ENCODE results near the gene LGALS9C. TPM values are rescaled to one million over a fixed set of nuclear protein-coding genes. Genes with fewer than 3 reads are reported as not detected.
"Not testable (repeated sequence)": the region's sequence is repeated elsewhere in the genome, so short reads cannot be mapped to it uniquely, and the experiment has no call there.

Gene LGALS9C
- polyA plus RNA-seq, 3 donors from 2014 or later: 15.0 to 23.7 (median 17.0) TPM

DNA sequence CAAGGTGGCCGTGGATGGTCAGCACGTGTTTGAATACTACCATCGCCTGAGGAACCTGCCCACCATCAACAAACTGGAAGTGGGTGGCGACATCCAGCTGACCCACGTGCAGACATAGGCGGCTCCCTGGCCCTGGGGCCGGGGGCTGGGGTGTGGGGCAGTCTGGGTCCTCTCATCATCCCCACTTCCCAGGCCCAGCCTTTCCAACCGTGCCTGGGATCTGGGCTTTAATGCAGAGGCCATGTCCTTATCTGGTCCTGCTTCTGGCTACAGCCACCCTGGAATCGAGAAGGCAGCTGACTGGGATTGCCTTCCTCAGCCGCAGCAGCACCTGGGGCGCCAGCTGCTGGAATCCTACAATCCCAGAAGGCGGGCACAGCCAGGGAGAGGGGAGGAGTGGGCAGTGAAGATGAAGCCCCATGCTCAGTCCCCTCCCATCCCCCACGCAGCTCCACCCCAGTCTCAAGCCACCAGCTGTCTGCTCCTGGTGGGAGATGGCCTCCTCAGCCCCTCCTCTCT, 17.7 kb downstream of the LGALS9C start:
- DNase-seq; H3K9me3 Mint-ChIP-seq; H3K4me3 Mint-ChIP-seq; H3K36me3 Mint-ChIP-seq; H3K4me1 Mint-ChIP-seq; H3K27me3 Mint-ChIP-seq (ENCODE audit: low read depth in 3 of 3); H3K27ac Mint-ChIP-seq: not testable (repeated sequence)

DNA sequence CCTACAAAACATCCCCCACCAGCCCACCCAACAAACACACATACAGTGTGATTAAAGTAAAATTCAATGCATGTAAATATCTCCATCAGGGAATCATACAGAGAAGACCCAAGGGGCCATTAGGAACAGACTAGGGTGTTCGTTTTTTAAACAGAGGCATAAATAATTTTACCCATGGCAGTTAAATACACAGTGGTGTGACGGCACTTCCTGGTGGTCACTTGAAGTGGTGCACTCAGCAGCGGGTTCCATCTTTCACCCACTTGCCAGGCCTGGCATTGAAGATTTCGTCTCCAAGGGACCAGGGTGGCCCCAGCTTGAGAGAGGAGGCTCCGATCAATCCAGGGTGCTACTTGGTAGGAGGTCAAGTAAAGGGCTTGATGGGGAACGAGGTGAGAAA, 20.5 kb downstream of the LGALS9C start:
- not testable (repeated sequence) for H3K4me1 Mint-ChIP-seq; H3K4me3 Mint-ChIP-seq; H3K27me3 Mint-ChIP-seq (ENCODE audit: low read depth in 3 of 3); H3K36me3 Mint-ChIP-seq; H3K27ac Mint-ChIP-seq; H3K9me3 Mint-ChIP-seq
- peak in 1 of 3 donors; percentile 28 for DNase-seq

DNA sequence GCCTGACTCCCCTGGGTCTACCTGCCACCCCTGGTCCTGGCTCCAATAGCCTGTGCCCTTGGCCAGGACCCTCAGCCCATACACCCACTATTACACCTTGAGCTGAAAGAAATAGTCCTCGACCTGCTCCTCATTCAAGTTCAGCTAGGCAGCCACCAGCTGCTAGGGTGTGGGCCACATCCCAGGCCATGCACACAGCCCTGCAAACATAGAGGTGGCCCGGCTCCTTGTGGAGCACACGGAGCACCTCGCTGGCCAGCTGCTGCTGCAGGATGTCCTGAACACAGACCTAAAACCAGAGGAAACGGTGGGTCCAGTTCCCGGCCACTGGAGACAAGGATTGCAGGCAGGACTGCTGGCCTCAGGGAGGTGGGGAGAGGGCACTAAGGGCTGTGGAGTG, 22.5 kb downstream of the LGALS9C start:
- not testable (repeated sequence) for H3K9me3 Mint-ChIP-seq; H3K27ac Mint-ChIP-seq; H3K4me3 Mint-ChIP-seq; H3K4me1 Mint-ChIP-seq; H3K27me3 Mint-ChIP-seq (ENCODE audit: low read depth in 3 of 3); DNase-seq; H3K36me3 Mint-ChIP-seq

GRCh38 chr17:18499756-18500155, 23.2 kb downstream of the LGALS9C start:
- not testable (repeated sequence) for H3K9me3 Mint-ChIP-seq; H3K36me3 Mint-ChIP-seq; H3K27me3 Mint-ChIP-seq (ENCODE audit: low read depth in 3 of 3); H3K4me1 Mint-ChIP-seq; DNase-seq; H3K27ac Mint-ChIP-seq; H3K4me3 Mint-ChIP-seq

DNA sequence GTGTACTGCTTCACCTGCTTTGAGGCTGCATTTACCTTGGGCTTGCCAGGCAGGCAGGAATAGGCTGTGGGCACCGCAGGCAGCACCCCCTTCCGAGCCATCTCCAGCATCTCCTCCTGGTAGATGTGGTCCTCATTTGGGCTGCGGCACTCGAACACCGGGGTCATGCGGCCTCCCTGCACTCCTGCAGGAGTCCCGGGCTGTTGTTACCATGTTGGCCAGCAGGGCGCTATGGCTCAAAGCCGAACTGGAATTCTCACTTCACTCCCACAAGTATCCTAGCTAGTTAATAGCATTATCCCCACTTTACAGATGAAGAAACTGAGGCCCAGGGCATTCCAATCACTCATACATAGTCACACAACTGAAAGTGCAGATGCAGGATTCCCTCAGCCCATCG, 23.7 kb downstream of the LGALS9C start:
- not testable (repeated sequence) for H3K4me1 Mint-ChIP-seq; H3K27ac Mint-ChIP-seq; H3K9me3 Mint-ChIP-seq; H3K36me3 Mint-ChIP-seq; DNase-seq; H3K4me3 Mint-ChIP-seq; H3K27me3 Mint-ChIP-seq (ENCODE audit: low read depth in 3 of 3)

DNA sequence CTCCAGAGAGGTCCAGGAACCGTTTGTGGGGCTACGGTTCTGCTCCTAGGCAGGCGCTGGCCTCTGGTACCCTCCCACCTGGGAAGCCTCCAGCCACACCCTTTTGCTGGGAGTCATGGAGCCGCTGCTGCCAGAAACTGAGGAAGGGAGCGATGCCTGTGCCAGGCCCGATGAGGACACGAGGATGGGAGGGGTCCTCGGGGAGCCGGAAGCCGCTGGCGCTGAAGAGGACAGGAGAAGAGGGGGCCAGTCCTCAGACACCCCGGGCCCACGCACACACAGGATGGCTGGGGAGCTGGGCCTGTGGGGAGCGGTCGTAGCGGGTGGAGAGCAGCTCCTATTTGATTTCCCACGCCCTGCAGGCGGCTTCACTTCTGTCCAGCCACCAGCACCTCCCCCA, 24.2 kb downstream of the LGALS9C start:
- H3K27ac Mint-ChIP-seq; H3K27me3 Mint-ChIP-seq (ENCODE audit: low read depth in 3 of 3); DNase-seq; H3K4me1 Mint-ChIP-seq; H3K4me3 Mint-ChIP-seq; H3K9me3 Mint-ChIP-seq; H3K36me3 Mint-ChIP-seq: not testable (repeated sequence)

GRCh38 chr17:18503221-18503620, 26.6 kb downstream of the LGALS9C start:
- H3K27ac Mint-ChIP-seq; H3K4me3 Mint-ChIP-seq; H3K27me3 Mint-ChIP-seq (ENCODE audit: low read depth in 3 of 3); H3K36me3 Mint-ChIP-seq; H3K4me1 Mint-ChIP-seq; DNase-seq; H3K9me3 Mint-ChIP-seq: not testable (repeated sequence)

DNA sequence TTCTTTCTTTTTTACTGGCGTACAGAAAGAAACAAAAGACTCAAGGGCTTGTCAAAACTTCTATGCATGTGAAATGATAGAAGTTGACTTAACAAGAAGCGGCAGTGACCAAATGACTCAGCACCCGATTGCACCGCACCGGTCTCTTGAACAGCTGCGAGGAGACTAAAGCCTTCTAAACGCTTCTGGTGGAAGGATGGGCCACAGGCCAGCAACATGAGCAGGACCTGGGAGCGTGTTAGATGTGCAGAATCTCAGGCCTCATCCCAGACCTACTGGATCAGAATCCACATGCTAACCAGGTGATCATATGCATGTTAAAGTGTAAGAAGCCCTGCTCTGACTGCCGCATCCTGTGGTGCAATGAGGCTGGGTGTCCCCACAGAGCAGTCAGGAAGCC, 31.1 kb downstream of the LGALS9C start:
- H3K4me3 Mint-ChIP-seq; H3K36me3 Mint-ChIP-seq; H3K27me3 Mint-ChIP-seq (ENCODE audit: low read depth in 3 of 3); H3K9me3 Mint-ChIP-seq; DNase-seq; H3K27ac Mint-ChIP-seq; H3K4me1 Mint-ChIP-seq: not testable (repeated sequence)

DNA sequence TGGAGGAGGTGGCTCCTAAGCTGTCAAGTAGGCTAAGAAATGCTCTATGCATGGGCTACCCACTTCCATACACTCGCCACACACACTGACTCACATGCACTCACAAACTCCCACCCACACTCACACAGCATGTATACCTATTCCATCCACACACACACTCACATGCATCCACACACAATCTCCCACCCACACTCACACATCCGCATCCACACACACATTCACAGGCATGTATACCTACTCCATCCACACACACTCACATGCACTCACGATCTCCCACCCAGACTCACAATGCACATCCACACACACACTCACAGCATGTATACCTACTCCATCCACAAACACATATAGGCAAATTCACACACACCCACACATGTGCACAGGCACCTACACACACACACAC, 32.1 kb downstream of the LGALS9C start:
- not testable (repeated sequence) for DNase-seq, H3K9me3 Mint-ChIP-seq, H3K27ac Mint-ChIP-seq

GRCh38 chr17:18521100-18521499, 44.5 kb downstream of the LGALS9C start:
- H3K27me3 Mint-ChIP-seq (ENCODE audit: low read depth in 3 of 3); DNase-seq; H3K4me1 Mint-ChIP-seq; H3K9me3 Mint-ChIP-seq; H3K36me3 Mint-ChIP-seq; H3K27ac Mint-ChIP-seq; H3K4me3 Mint-ChIP-seq: not testable (repeated sequence)

More for the DNA sequence above, 32.1 kb downstream of the LGALS9C start:
- H3K36me3 Mint-ChIP-seq; H3K27me3 Mint-ChIP-seq (ENCODE audit: low read depth in 3 of 3); H3K4me1 Mint-ChIP-seq; H3K4me3 Mint-ChIP-seq: not testable (repeated sequence)

DNA sequence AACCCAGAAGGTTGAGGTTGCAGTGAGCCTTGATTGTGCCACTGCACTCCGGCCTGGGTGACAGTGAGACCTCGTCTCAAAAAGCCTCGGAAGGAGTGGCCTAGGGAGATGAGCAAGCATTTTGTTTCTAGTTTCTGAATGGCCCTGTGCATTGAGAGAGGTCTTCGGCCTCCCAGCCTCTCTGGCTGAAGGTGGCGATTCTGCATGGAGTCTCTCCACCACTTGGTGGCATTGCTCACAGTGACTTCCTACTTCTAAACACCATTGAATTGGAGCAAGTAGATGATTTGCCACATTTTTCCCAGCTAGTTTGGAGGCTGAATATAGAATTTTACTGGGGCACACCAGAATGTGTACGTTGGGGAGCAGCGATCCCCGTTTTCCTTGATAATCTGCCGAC, 48.4 kb downstream of the LGALS9C start:
- not testable (repeated sequence) for H3K36me3 Mint-ChIP-seq; H3K27me3 Mint-ChIP-seq (ENCODE audit: low read depth in 3 of 3); H3K4me3 Mint-ChIP-seq

DNA sequence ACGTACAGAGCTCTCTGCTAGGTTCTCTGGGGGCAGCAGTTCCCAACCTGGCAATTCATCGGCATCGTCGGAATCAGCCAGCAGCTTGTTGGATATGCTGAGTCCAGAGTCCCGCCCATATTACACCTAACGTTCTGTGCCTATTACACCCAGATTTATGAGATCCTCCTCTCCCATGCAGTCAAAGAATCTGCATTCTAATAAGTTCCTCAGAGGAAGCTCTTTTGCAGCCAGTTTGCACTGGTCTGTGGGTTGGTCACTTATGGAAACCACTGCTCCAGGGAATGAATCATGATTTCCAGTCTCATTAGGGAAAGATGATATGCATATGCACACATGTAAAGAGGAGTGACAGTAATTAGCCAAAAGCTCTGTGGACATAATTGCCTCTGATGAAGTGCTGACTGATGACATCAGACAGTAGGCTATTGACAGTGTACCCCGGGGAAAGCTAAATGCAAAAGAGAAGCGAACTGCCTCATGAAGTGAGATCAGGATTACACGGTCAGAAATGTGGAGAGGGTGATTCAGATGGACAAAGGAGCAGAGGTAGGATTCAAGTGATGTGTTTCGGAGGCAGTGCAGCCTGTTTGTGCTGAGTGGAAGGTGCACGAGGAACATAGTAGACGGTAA, 49.7 kb downstream of the LGALS9C start:
- DNase-seq; H3K4me1 Mint-ChIP-seq; H3K27ac Mint-ChIP-seq; H3K9me3 Mint-ChIP-seq; H3K27me3 Mint-ChIP-seq (ENCODE audit: low read depth in 3 of 3); H3K36me3 Mint-ChIP-seq; H3K4me3 Mint-ChIP-seq: not testable (repeated sequence)

More for the DNA sequence above, 48.4 kb downstream of the LGALS9C start:
- H3K9me3 Mint-ChIP-seq, DNase-seq, H3K27ac Mint-ChIP-seq, H3K4me1 Mint-ChIP-seq: not testable (repeated sequence)

DNA sequence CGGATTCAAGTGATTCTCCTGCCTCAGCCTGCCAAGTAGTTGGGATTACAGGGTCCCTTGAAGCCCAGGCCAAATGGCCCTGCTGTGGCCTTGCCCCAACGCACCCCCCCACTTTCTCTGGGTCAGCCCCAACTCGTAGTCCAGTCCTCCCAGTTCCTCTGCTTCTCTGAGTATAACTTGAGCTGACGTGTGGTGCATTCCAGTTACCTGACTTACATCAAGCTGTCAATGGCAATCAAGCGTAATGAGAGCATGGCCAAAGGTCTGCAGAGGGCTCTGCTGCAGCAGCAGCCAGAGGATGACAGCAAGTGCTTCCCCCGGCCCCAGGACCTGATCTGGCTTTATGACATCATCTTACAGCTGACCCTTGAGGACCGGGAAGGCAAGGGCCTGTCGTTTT, 50.8 kb downstream of the LGALS9C start:
- not testable (repeated sequence) for DNase-seq, H3K27ac Mint-ChIP-seq, H3K4me3 Mint-ChIP-seq

GRCh38 chr17:18528435-18528834, 51.8 kb downstream of the LGALS9C start:
- not testable (repeated sequence) for H3K36me3 Mint-ChIP-seq; H3K4me3 Mint-ChIP-seq; H3K27me3 Mint-ChIP-seq (ENCODE audit: low read depth in 3 of 3); H3K4me1 Mint-ChIP-seq; DNase-seq; H3K9me3 Mint-ChIP-seq; H3K27ac Mint-ChIP-seq

More for the DNA sequence above, 50.8 kb downstream of the LGALS9C start:
- not testable (repeated sequence) for H3K9me3 Mint-ChIP-seq; H3K36me3 Mint-ChIP-seq; H3K27me3 Mint-ChIP-seq (ENCODE audit: low read depth in 3 of 3); H3K4me1 Mint-ChIP-seq

- H3K9me3 Mint-ChIP-seq; DNase-seq; H3K27ac Mint-ChIP-seq; H3K27me3 Mint-ChIP-seq (ENCODE audit: low read depth in 3 of 3); H3K36me3 Mint-ChIP-seq; H3K4me1 Mint-ChIP-seq; H3K4me3 Mint-ChIP-seq: not testable (repeated sequence)
Observed at GRCh38 chr17:18528899-18529500, 52.4 kb downstream of the LGALS9C start.
